NCI-H2107 treated with DMSO at 0.1 percent for 48 hours (cell line): Measurements from ENCODE around the gene LATS2.

Experiments used
- DNase-seq: peaks from one replicate; lab custom pipeline; 2025; ENCODE audit not compliant: unreplicated experiment; lab: John Stamatoyannopoulos, UW

The LATS2 gene

DNA sequence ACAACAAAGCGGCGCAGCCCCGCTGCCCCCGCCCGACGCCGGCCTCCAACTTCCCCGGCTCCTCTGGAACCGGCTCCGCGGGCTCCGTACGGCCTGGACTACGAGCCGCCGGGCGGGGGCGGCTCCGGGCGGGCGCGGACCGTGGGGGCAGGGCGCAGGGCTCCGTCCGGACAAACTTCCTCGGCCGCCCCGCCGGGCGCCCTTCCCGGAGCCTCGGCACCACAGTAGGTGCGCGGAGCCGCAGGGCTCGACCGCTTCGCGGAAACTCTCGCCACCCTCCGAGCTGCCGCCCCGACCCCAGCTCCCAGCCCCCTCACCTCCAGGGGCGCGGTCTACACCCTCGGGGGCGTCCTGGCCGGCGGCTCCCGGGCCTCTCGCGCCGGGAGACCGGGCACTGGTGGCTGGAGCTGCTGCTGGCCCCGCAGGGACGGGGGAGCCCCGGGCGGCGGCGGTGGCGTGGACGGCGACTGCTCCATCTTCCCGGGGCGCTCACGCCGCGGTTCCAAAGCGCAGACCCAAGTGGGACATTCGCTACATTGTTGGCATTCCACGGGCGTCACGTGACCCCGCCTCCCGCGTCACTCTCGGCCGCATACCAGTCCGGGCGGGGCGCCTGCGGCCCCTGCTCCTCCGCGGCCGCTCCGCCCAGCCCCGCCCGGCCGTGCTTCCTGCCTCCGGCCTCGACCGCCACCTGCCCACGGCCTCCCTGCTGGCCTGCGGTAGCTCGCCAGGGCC lies at the start of gene LATS2:
Gene LATS2, minus strand, starts transcription at position 558 of the 735 bp plus-strand sequence. CDS start 15,560 bp downstream, outside the sequence.
- no peak for DNase-seq

DNA sequence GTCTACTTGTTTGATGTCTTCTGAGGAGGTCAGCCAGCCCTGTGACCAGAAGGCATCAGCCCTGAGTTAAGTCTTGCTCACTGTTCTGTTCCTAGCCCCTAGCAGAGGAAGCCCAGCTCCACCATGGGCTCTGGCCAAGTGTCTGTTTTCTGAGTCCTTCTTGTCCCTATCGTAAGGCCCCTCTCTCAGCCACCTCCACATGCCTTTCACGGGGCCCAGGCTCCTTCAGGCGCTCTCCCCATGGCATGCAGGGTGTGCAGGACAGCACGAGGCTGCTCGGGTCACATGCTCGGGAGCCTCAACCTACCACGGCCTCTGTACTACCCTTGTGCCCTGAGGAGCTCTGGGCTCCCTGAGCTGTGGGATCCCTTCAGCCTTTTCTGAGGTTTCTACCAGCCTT lies 47.8 kb upstream of the LATS2 start:
- DNase-seq: no peak

DNA sequence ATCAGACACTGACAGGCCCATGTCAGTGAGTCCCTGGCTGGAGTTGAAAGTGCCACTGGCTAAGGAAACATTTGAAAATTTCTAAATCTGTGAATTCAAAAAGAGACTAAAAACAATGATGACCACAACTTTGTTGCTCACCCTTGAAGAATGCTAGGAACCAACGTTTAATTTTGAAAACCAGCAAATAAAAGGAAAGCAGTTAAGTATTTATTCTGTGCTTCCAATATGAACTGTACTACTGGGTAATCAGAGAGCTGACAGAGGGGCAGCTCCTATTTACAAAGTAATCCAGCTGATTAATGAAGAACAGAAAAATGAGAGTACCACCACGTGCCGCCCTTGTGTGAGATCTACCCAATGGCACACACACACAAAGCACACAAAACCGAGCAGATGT lies 44.7 kb upstream of the LATS2 start:
- no peak for DNase-seq

DNA sequence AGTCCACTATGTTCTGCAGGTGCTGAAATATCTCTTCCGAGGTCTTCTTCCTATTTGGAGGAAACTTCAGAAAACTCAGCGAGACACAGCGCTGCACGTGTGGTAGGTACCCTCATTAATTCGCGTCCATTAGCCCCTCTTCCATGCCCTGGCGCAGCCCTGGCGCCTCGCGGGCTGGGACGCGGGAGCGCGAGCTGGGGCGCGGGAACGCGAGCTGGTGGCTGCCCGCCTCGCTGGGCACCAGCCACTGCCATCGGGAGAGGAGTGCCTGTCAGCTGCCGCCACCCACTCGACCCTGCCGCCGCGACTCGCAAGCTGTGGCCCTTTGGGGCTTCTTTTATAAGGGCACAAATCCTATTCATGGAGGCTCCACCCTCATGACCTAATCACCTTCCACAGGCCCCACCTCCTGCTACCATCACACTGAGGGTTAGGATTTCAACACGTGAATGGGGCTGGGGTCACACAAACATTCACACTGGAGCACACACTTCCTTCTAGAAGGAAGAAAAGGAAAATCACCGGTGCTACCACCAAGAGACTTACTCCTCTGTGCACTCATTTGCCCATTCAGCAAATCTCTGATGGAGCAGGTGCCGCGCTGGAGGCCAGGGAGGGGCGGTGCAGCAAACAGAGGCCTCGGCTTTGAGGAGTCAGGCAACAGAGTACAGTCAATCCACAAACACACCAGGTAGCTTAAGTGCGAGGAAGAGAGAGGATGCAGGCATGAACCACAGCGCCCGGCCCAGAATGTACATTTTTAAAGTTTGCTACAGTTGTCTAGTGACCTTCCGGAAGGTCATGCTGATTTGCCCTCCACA lies 43.0 kb upstream of the LATS2 start:
- no peak for DNase-seq

DNA sequence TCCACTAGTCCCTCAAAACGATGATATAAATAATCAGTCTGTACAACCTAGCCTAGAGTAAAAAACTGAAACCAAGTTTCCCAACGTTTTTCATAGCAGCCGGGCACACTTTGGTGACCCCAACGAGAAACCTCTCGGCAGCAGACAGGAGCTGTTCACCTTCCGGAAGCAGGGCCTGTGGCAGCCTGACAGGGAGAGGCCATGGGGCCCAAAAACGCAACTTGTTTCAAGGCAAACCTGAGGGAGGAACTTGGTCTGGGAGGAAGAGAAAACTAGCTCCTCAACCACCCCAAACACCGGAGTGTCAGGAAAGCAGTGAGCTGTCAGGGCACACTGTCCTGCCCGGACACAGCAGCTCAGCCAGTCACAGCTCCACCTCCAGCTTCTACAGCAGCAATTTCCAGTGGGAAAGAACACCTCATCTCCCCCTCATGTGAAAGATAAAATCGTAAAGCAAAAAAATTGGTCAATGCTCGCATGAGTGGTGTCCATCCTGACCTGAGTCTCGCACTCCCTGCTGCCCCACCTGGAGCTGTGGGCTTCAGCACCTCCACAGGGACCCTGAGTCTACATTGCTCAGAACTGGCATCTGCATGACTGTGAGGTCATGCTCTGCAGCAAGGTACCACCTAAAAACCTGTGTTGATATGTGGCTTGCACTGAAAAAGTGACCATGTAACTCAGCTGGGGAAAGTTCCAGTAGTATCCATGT lies 40.6 kb upstream of the LATS2 start:
- DNase-seq: no peak

DNA sequence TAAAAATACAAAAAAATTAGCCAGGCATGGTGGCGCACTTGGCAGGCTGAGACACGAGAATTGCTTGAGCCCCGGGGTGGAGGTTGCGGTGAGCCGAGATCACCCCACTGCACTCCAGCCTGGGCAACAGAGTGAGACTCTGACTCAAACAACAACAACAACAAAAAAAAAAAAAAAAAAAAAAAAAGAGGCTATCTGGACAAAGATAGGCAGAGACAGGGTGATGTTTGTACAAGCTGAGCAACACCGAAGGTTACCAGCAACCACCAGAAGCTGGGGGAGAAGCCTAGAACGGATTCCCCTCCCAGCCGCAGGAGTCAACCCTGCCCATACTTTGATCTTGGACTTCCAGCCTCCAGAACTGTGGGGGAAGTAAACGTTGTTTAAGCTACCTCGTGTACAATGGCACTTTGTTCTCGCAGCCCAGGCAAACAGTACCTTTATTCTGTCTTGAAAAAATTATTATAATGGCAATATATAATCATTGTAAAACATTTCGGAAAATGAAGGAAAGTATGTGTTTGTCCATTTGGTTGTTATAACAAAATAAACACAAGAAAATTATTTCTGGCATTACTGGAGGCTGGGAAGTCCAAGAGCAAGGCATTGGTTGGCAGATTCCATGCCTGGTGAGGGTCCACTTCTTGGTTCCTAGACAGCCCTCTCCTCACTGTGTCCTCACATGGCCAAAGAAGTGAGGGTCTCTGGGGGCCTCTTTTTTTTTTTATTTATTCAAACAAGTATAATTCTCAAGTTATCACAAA lies 39.8 kb upstream of the LATS2 start:
- no peak for DNase-seq

DNA sequence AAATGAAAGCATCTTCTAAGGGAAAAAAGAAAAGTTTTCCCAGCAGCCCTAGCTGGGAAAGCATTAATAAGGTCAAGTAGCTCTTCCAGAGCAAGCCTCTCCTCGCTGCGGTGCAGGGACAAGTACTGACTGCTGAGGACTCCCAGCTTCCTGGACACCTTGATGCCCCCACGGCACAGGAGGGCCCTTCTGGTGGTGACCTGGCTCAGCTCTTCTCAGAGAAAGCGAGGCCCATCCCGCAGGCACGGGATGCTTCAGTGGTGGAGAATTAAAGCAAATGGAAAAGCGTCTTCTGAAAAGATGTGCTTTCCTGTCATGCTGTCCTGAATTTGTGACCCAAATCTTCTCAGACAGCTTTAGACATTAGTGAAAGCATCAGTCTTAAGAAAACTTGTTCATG lies 38.8 kb upstream of the LATS2 start:
- no peak for DNase-seq

DNA sequence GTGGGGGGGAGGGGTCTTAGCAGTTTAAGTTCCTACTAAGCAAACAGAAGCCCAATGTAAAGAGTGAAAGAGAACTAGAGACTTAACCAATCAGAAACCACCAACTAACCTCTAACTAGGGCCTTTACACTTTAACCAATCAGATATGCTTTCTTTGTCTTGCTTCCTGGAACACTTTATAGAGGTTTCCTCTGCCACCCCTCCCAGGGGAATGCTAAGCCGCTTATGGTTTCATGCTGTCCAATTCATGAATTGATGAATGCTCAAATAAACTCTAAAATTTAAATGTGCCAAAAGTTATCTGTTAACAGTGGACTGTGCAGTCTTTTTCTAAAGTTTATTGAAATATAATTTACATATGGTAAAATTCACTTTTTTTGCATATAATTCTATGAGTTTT lies 33.9 kb upstream of the LATS2 start:
- no peak for DNase-seq

DNA sequence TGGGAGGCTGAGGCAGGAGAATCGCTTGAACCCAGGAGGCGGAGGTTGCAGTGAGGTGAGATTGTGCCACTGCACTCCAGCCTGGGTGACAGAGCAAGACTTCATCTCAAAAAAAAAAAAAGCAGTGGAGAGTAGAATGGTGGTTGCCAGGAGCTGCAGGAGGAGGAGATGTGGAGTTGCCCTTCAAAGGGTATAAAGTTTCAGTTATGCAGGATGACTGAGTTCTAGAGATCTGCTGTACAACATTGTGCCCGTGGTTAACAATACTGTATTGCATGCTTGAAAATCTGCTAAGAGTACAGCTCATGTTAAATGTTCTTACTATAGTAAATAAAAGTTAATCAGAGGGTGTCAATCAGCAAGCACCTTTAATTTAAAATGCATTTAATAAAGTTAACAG lies 28.4 kb upstream of the LATS2 start:
- DNase-seq: no peak

DNA sequence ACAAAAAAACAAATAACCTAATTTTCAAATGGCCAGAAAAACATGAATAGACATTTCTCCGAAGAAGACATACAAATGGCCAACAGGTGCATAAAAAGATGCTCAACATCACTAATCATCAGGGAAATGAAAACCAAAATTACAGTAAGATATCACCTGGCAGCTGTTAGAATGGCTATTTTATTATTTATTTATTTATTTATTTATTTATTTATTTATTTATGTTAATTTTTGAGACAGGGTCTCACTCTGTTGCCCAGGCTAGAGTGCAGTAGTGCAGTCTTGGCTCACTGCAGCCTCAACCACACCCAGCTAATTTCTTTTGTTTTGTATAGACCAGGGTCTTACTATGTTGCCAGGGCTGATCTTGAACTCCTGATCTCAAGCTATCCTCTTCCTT lies 27.1 kb upstream of the LATS2 start:
- DNase-seq: no peak

DNA sequence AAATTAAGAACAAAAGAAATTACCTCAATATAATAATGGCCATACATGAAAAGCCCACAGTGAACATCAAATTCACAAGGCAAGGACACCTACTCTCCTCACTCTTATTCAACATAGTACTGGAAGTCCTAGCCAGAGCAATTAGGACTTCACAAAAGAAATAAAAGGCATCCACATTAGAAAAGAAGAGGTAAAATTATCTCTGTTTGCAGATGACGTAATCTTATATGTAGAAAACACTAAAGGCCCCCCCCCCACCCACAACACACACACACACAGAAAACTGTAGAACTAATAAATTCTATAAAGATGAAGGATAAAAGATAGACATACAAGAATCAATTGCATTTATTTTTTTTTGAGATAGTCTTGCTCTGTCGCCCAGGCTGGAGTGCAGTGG lies 25.5 kb upstream of the LATS2 start:
- no peak for DNase-seq

DNA sequence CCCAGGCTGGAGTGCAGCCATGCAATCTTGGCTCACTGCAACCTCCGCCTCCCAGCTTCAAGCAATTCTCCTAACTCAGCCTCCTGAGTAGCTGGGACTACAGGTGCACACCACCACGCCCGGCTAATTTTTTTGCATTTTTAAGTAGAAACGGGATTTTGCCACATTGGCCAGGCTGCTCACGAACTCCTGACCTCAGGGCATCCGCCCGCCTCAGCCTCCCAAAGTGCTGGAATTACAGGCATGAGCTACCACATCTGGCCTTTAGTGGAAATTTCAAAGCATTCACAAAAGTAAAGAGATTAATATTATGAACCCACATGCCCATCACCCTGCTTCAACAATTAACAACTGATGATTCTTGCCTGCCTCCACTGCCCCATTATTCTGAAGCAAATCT lies 20.5 kb upstream of the LATS2 start:
- DNase-seq: no peak

DNA sequence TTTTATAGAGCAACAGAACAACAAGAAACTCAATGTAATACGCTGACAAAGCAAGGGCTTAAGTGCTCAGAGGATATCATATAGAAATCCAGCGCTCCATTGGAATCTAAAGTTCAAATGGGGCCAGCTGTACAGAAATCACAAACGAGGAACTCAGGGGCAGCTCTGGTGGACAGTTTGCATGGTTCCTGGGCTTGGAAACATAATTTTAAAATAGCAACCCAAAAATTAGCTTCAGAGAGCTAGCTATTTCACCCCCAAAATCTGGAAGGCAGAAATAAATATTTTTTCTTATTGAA lies 19.2 kb upstream of the LATS2 start:
- DNase-seq: no peak

DNA sequence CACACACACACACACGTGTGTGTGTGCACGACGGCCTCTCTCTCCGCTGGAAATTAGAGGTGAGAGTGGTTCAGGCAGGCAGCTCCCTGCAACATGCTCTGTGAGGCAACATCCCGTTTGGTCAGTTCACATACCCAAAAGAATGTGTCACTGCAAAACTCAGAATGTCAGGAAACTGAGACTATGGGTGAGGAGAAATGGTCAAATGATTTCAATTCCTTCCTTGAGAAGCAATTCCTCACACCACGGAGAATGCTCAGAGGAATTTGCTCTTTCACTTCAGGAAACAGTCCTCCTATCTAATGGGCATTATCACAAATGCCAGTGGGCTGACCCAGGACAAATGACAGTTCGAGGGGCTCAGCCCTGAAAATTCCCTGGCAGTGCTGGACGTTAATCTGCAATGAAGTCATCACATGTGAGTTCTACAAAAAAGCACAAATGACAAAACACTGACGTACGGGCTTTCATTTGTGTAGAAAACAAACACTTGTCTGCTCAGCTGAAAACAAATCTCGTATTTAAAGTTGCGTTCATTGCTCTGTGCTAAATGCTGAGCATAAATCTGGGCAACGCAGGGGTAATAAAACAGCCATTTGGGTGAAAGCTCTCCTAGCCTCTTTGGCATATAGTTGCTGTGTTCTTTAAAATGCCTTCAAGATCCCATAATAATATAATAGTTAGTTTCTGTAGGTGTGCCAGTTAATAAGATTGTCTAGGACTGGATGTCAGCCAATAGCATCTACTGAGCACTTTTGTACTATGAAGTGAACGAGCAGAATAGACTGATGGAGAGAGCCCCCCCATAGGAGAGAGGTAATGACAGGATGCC lies 18.6 kb upstream of the LATS2 start:
- DNase-seq: no peak

DNA sequence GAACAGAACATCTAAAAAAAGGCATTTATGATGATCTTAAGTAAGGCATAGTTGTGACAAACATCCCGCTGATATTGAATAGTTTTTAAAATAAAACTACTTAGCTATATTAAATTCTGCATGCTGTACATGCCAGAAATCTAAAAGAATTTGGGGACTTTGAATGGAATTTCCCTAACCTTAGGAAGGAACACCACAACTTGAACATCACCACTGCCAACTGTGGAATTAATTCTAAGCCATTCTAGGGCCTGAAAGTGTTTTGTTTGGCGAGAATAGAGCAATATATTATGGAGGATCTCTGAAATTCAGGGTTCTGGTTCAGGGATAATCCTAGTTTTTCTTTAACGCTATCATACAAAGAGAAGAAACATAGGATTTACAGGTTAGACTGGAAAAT lies 17.8 kb upstream of the LATS2 start:
- DNase-seq: no peak

DNA sequence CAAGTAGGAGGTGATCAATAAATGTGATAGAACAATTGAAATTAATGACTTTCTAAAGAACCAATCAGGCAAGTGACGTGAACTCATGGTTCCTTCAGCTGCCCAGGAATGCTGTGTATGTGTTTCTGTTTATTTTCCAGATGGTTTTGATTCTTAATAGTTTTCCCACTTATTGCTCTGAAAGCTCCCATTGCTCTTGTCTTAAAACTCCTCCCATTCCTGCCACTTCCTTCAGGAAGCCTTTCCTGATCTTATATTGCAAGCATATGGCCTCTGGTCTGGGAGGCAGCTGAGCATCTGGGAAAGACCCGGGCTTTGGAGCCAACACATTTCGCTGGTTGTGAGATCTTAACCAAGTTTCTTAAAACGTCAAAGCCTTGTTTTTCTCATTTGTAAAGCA lies 17.1 kb upstream of the LATS2 start:
- DNase-seq: no peak

DNA sequence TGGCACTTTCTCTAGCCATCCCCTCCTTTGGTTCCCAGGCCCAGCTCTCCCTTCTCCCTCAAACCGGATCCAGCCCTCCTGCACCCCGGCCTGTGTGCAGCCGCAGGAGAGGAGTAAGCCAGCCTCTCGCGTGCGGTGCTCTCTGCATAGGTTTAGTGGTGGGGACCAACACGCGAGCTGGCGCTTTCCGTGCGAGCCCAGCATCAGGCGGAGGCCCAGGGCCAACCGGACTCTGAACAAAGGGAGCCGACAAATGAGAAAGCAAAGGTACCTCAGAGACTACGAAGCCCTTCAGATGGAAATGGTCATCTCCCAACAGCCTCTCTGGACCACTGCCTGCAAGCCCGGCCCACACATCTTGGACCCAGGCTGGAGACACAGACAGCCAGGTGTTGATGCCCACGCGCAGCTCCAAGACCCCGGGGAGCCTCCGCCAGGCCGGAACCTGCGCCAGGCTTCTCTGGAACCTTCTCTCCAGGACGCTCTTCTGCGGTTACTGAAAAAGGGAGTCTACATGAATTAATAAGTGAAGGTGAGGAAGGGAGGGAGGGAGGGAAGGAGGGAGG lies 16.5 kb upstream of the LATS2 start:
- no peak for DNase-seq

DNA sequence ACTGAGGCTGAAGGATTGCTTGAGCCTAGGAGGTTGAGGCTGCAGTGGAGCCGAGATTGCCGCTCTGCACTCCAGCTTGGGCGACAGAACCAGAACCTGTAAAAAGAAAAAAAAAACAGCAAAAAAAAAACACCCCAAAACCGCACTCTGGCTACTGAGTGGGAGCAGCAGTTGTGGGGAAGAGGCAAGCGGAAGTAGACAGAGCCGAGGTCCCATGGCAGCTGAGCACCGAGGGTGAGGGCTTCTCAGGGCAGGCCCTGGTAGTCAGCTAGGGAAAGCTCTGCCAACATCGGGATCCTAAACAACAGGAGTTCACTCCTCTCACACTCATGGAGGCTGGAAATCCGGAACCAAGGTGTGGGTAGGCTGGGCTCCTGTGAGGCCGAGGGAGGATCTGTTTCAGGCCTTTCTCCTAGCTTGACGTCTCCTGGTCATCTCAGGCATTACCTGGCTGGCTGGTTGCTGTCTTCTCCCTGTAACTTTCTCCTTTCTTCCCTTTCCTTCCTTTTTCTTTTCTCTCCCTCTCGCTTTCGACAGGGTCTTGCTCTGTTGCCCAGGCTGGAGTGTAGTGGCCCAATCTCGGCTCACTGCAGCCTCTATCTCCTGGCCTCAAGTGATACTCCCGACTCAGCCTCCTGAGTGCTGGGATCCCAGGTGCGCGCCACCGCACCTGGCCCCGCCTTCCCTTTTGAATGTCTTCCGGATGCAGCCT lies 15.8 kb upstream of the LATS2 start:
- no peak for DNase-seq

DNA sequence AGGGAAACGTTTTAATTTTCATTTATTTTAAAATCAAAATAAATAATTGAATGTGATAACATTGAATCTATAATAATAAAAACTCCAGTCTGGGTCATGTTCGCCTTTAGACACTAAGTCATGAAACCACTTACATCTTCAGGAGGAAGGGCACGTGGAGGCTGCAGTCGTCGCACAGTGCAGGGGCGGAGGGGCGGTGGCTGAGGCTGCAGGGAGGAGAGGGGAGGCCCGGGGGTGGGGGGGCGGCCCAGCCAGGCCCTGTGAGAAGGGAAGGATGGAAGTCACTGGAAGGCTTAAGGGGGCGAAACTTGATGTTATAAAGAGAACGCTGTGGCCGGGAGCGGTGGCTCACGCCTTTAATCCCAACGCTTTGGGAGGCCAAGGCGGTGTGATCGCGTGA lies 14.9 kb upstream of the LATS2 start:
- DNase-seq: no peak
